ENCODE results near the gene TRIM14.
"Not testable (repeated sequence)": the region's sequence is repeated elsewhere in the genome, so short reads cannot be mapped to it uniquely, and the experiment has no call there.

TRIM14 gene

DNA sequence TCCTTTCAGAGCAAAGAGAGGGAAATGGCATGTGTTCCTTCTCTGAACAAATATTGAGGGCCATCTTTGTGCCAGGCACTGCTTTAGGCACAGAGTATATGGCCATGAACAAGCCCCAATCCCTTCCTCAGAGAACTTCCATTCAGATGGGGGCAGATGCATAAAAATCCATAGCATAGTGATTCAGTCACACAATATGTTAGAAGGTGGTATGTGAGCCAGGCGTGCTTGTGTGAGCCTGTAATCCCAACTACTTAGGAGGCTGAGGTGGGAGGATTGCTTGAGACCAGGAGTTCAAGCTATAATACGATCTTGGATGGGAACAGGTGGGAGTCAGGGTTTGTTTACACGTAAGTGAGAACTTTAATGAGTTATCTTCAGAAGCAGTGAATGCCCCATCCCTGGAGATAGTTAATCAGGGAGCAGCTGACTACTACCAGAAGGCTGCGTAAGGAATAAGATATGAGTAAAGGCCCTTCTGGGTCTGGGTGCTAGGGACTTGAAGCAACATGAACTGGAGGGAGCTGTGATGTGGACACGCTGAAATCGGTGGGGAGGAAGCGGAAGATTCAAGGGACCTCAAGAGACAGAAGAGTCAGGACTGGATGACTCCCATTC, 35.3 kb downstream of the TRIM14 start:
- no peak for DNase-seq (ENCODE audit: low read depth in 3 of 3)

DNA sequence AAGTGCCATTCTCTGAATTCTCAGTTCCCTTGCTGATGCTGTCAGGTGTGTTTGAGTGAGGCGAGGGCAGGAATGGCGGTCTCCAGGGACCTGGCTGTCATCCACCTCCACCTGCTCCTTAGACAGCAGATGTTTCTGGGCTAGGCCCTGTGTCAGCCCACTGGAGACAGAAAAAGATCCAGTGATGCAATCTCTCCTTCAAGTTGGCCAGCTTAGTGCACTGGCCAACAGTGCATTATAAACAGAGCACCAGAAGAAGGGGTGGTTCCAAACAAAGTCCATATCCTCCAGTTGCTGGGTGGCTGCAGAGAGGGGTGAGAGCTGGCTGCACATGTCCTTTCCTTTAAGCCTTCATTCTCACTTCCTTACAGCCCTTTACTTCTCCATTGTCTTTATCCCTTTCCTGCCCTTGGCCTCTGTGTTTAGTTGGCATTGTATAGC, 35.9 kb downstream of the TRIM14 start:
- no peak for DNase-seq (ENCODE audit: low read depth in 3 of 3)

DNA sequence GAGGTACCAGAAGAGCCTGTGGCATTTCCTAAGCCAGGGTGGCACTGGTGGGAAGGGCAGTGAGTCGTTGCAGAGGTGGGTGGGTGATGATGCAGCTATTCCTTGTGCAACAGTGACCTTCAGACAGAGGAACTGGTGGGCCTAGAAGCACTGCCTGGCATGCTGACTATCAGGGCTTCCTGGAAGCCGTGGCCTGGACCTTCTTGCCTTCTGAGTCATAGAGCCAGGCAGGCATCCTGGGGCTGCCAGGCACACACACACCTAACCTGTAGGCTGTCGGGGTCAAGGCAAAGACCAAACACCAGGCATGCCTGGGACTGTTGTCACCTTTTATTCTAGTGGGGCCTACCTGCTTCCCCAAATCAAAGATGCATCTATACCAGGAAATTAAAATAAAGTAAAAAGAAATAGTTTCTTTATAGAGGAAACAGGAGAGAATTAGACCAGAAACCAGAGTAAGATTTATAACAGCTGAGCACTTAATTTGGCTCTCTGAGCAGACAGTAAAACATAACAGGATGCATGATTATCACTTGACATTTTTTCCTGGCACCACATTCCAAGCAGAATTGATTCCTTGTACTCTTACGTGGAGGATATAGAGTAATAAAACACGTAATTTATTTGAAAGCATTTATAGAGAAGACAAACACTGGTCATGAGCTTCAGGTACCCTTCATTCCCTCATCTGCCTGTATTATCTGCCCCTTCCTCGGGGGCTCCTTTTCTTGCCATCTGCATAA, 37.4 kb downstream of the TRIM14 start:
- DNase-seq (ENCODE audit: low read depth in 3 of 3): peak in 1 of 3 experiments; percentile 45

DNA sequence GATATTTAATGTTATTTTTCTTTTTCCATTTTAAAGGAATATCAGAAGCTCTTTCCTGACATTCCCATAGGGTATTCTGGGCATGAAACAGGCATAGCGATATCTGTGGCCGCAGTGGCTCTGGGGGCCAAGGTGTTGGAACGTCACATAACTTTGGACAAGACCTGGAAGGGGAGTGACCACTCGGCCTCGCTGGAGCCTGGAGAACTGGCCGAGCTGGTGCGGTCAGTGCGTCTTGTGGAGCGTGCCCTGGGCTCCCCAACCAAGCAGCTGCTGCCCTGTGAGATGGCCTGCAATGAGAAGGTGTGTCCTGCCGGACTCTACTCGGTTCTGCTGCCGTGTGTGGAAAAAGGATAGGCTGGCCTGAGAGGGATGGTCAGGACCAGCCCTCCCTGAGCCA, 38.2 kb downstream of the TRIM14 start:
- no peak for DNase-seq (ENCODE audit: low read depth in 3 of 3)

DNA sequence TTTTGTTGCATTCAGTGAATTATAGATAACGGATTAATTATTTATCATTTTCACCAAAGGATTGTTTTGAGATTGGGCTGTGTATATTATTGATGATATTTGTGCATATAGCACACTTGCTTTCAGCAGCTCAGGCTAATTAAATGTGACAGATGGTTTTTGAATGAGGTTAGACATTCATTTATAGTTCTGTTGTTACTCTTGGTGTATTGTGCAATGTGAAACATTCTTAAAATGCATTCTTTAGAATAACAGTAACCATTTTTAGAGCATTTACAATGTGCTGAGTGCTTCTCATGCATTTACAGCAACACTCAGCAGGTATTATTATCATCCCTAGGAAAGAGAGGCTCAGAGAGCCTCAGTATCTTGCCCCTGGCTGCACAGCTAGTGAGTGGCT, 38.7 kb downstream of the TRIM14 start:
- DNase-seq (ENCODE audit: low read depth in 3 of 3): no peak

DNA sequence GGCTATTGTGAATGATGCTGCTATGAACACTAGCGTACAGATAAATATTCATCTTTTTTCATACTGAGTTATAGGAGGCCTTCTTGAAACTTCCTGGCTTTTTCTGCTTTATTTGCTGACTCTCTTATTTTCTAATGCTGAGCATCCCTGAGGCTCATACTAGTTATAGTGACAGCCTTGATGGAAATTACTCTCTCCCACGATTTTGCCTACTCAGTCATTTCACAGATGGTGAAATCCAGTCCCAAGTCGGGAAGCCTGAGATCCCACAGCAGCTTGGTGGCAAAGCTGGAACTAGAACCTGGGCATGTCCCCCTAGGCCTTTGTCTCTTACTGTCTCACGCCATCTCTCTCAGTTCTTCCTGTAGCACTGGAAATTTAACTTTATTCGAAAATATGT, 40.1 kb downstream of the TRIM14 start:
- no peak for DNase-seq (ENCODE audit: low read depth in 3 of 3)

DNA sequence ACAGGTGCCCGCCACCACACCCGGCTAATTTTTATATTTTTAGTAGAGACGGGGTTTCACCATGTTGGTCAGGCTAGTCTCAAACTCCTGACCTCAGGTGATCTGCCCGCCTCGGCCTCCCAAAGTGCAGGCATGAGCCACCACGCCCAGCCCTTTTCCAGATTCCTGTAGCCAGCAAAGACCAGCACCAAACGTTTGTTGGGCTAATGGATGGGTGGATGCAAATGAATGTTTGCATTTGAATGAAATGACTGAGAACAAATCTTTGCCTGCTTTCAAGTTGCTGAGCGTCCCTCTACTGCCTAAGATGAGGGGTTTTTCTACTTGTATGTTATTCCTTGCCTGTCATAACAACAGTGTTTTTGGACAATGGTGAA, 42.5 kb downstream of the TRIM14 start:
- not testable (repeated sequence) for DNase-seq (ENCODE audit: low read depth in 3 of 3)

DNA sequence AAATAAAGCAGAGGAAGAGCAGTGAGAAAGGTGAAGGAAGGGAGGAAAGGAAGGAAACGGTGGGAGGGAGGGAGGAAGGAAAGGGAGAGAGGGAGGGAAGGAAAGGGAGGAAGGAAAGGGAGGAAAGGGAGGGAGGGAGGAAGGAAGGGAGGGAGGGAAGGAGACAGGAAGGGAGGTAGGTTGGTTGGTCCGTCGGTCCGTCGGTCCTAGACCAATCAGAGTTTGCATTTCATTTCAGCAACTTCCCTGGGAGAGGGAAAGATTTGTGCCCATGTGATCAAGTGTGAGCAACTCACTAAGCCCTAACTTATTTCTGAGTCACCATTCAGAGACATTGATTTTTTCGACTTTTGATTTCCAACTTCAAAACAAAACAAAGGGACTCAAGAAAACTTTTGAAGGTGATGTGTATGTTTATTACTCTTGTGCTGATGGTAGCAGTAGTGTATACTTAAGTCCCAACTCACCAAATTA, 43.7 kb downstream of the TRIM14 start:
- no peak for DNase-seq (ENCODE audit: low read depth in 3 of 3)

DNA sequence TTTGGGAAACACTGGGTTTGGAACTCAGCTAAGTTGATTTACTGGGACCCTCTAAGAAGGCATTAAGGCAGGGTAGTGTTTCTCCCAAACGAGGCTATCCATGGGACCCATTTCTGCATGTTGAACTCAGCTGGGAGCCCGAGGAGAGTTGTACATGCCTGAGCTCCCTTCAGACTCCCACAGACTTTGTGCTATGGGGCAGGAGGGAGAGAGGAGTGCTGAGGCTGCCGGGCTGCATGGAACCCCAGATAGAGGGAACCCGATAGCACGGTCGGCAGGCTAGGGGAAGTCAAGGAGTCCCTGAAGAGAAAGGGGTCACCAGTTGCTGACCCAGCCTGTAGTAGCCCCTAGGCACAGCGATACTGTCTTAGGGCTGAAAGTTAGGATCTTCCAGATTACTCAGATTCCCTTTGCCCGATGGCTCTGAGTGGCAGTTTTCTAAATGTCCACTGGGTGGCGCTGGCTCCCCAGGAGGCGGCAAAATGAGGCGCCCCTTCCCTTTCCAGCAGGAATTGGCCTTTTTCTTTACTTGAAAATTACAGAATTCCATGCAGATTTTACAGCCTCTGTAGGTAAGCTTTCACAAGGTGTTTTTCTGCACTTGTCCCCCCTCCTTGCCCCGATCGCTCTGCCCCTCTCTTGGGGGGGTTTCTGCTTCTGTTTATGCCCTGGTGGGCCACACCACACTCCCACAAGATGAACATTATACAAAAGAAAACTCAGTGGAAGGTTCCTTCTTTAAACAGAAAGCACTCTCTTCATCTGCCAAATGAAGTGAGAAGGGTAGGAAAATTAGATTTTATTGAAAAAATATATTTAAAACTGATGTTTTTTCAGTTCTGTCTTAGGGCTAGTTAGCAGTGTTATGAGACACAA, 44.7 kb downstream of the TRIM14 start:
- DNase-seq (ENCODE audit: low read depth in 3 of 3): peak; percentile 43 to 59 (median 49)

DNA sequence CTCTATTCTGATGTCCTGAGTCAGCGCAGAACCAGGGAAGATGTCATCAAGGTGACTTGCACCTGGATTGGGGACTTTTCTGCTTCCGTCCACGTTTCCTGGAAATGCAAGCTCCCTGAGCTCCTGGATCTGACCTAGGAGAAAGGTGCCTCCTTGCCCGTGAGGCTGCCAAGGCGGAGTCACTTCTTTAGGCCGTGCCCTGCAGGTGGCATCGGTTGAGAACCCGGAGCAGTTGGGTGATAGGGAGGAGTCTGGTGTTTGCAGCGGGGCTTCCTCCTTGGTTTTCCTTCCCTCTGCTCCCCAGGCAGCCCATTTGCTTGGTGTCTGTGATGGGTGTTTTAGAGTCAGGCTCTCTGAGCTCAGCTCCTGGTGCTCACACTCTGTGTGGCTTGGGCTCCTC, 47.3 kb downstream of the TRIM14 start:
- DNase-seq (ENCODE audit: low read depth in 3 of 3): no peak

DNA sequence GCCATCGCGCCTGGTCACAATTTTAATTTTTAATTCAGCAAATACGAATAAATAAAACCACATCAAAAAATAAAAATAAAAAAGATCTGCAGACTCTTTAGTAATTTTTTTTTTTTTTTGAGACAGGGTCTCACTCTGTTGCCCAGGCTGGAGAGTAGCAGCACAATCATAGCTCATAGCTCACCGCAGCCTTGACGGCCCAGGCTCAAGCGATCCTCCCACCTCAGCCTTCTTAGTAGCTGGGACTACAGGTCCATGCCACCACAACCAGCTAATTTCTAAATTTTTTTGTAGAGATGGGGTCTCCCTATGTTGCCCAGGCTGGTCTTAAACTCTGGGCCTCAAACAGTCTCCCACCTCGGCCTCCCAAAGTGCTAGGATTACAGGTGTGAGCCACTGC, 48.3 kb downstream of the TRIM14 start:
- no peak for DNase-seq (ENCODE audit: low read depth in 3 of 3)

DNA sequence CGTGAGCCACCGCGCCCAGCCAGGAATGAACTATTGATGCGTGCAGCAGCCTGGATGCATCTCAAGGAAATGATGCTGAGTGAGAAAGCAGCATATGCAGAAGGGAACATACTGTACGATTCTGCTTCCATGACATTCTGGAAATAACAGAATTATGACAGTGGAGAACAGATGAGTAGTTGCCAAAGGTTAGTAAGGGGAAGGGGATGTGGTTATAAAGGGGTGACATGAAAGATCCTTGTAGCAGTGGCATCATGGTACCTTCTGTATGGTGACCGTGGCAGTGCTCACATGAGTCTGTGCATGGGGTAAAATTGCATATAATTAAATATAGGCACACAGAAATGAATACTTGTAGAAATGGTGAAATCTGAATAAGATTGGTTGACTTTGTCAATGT, 49.5 kb downstream of the TRIM14 start:
- no peak for DNase-seq (ENCODE audit: low read depth in 3 of 3)

DNA sequence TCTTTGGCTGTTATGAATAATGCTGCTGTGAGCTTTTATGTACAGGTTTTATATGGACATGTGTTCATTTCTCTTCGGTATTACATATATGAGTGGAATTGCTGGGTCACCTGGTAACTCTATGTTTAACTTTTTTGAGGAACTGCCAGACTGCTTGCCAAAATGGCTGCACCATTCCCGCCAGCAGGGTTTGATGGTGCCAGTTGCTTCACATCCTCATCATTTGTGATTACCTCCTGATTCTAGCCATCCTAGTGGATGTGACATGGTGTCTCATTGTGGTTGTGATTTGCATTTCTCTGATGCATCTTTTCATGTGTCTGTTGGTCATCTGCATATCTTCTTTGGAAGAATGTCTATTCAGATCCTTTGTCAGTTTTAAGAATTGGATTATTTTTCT, 51.8 kb downstream of the TRIM14 start:
- no peak for DNase-seq (ENCODE audit: low read depth in 3 of 3)

DNA sequence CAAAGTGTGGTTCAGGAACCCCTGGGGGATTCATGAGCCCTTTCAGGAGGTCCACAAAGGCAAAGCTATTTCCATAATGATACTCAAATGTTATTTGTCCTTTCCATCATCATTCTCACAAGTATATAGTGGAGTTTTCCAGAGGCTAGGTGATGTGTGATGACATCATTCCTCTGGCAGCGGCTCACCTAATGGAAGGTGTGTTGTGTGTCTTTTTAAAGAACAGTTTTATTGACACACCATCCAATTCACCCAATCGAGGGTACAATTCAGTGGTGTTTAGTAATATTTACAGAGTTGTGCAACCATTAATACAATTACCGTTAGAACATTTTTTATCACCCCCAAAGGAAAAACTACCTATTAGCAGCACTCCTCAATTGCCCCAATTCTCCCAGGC, 52.8 kb downstream of the TRIM14 start:
- DNase-seq (ENCODE audit: low read depth in 3 of 3): no peak

DNA sequence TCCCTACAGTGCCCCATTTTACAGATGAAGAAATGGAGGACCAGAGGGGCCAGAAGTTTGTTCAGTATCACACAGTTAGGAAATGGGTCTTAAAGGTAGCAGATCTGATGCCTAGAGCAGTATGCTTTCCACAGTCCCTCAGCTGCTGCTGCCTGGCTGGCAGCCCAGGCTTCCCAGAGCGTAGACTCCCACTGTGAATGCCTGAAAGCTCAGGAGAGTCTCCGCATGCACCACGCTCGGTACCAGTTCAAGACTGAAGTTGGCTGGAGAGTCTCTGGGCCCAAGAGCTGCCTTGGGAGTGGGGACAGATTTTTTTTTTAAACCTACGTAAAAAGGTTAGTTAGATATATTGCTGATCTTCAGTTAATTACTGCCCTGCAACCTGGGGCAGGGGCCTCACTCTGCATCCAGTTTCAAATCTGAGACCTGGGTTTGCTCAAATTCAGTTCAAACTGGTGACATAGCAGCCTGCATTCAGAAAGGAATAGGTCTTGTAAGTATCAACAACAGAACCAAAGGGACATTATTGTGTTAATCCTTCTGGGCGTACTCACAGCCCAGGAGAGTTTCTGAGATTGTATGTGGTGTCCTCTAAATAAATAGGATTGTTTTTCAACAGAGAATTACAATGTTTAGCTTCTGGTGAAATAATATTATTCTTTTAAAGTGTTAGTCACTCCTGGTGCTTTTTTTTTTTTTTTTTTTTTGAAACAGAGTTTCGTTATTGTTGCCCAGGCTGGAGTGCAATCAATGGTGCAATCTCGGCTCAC, 54.2 kb downstream of the TRIM14 start:
- DNase-seq (ENCODE audit: low read depth in 3 of 3): no peak

DNA sequence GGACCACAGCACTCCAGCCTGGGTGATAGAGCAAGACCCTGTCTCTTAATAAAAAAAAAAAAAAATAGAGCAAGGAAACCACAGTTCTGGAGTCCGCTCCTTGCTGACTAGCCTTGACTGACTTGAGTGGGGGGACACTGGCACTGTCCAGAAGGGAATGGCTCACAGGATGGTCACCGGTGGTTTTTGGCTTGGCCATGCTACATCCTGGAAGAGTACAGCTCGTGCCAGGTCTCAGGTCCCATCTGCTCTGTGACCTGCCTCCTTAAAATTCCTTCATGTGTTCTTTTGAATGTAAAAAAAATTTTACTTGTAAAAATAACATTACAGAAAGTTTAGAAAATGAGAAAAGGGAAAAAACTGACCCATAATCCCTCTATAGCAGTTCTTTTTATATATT, 56.9 kb downstream of the TRIM14 start:
- DNase-seq (ENCODE audit: low read depth in 3 of 3): no peak

DNA sequence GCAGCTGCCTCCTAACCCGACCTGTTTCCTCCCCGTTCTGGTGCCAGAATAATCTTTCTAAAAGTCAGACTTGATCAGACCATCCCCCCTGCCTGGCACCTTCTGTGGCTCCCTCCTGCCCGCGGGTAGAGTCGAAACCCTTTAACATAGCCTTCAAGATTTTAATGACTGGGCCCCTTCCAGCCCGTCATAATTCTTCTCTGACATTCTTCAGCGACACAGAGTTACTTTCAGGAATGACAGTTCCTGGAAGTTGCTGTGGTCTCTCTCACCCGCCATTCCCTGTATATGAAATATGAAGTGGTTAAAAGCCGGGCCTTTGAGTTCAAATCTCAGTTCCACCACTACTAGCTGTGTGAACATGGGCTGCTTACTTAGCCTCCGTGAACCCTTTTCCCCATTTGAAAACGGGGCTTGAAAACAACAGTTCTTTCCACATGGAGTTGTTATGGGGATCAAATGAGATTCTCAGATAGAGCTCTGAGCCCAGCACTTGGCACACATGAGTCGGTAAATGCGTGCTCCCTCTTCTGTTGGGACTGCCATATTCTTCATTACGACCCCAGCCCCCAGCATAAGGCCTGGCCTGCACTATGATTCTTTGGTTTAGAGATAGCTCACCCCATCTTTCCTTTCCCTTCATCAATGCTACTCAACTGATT, 61.8 kb downstream of the TRIM14 start:
- DNase-seq (ENCODE audit: low read depth in 3 of 3): no peak

DNA sequence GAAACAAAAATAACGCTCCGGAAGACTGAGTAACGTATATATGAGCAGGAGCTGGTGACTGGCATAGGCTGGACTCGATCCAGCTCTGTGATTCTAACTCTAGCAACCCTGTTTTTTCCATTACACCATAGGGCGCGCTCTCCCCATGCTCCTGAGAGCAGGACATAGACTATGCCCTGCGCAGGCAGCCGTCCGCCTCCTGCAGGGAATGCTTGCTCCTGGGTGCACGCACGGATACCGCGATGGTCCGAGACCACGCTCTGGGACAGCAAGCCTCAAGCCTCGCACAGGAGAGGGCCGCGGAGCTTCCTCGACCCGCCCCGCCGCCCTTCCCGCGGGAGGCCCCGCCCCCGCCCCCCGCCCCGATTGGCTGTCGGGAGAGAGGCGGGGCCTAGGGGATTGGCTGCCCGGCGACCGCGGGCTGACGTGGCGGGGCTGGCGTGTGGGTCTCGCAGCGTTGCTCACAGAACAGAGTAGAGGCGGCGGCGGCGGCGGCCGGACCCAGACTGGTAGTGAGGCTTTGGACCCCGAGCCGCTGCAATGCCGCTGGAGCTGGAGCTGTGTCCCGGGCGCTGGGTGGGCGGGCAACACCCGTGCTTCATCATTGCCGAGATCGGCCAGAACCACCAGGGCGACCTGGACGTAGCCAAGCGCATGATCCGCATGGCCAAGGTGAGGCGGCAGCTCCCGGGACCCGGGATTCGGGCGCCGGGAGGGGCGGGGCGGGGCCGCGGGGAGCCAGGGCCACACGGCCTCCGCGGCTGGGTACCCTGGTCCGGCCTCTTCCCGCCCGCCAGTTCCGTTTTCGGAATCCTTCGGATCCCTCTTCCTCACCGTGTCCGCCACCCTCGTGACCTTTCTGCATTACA, 62.5 kb downstream of the TRIM14 start, which contains the start of gene NANS:
Gene NANS, plus strand, starts transcription at position 464 of the 869 bp plus-strand sequence. Its CDS starts 77 bp downstream, at position 541.
- DNase-seq (ENCODE audit: low read depth in 3 of 3): peak; percentile 85 to 93 (median 86)

DNA sequence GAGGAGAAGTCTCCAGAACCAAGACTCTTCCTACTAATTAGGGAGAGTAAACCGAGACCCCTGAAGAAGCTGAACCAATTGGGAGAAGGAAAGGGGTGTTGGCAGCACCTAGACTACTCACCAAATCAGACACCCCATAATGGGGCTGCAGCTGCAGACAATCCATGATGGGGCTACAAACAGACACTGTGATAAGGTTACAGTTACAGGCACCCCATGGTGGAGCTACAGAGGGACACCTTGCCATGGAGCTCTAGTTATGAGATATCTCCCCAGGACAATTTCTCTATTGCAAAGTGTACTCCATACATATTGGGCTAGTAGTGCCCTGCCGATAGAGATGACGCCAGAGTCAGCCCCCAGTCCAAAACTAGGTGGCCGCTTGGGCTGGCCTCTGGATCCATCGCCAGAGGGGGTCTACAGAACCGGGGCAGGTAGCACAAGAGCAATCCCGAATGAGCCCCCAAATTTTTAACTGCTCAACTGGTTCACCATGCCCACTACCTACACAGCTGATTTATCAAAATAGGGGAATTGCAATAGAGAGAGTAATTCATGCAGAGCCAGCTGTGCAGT, 64.6 kb downstream of the TRIM14 start:
- DNase-seq (ENCODE audit: low read depth in 3 of 3): no peak

DNA sequence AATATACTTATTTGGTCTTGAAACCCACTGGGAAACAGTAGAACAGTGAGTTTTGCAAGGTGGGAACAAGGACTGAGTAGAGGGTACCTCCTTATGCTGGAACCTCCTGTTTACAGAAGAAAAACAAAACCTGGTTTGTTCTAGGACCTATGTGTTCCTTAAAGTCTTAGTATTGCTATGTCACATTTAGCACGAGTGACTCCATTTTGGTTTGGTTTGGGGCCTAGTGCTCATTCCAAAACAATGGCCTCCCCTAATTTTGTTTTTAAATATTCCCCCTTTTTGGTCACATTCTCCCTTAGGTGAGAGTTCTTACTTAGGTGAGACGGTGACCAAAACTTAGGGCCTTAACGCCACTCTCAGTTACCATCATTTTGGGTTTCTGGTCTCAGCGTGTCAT, 68.7 kb downstream of the TRIM14 start:
- DNase-seq (ENCODE audit: low read depth in 3 of 3): no peak
